ENCODE results near the gene TUFT1.
"Not testable (repeated sequence)": the region's sequence is repeated elsewhere in the genome, so short reads cannot be mapped to it uniquely, and the experiment has no call there.

Gene TUFT1

DNA sequence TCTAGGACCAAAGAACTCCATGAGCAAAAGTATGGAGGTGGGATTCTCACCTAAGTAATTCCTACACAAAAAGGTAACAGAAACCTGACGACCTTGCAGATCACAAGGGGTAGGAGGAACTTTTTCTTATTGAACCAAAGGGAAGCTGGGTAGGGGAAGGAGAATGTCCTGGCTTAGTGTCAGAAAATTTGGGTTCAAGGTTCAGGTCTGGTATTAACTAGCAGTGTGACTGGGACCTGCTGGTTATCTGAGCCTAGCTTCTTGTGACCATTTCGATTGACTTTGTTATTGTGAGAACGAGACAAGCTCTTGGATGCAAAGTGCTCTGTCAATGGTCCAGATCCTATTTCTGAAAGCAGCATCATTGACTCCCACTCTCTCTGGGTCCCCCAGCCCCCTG is 66.7 kb downstream of the TUFT1 start:
- no peak for DNase-seq (ENCODE audit: low read depth, low spot score)
- no peak overlapping the region for H3K4me3 ChIP-seq (ENCODE audit: low read length)

DNA sequence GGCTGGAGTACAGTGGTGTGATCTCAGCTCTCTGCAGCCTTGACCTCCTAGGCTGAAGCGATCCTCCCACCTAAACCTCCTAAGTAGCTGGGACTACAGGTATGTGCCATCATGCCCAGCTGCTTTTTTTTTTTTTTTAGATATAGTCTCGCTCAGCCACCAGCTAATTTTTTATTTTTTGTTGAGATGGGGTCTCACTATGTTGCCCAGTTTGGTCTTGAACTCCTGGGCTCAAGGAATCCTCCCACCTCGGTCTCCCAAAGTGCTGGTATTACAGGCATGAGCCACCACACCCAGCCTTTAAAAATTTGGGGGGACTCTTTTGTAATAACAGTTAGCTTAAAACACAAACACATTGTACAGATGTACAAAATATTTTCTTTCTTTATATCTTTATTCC is 70.0 kb downstream of the TUFT1 start:
- DNase-seq (ENCODE audit: low read depth, low spot score) = no peak
- no peak overlapping the region for H3K4me3 ChIP-seq (ENCODE audit: low read length)

DNA sequence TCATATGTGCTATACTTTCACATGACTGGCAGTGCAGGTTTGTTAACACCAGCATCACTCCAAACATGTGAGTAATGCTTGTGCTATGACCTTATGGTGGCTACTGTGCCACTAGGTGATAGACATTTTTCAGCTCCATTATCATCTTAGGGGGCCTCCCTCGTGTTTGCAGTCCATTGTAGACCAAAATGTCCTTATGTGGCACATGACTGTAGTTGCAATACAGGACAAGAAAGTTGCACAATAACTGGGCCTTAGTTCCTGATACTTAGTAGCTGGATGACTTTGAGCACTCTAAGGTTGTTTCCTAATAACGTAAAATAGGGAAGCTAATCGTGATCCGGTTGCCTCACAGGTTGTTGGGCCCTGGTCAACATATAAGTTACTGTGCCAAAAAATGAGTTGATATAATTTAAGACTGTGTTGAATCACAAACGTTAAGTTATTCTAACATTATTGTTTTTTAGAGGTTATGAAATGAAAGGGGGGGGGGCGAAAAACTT is 71.2 kb downstream of the TUFT1 start:
- no peak for DNase-seq (ENCODE audit: low read depth, low spot score)
- peak overlapping the region; percentile 58 for H3K4me3 ChIP-seq (ENCODE audit: low read length)

DNA sequence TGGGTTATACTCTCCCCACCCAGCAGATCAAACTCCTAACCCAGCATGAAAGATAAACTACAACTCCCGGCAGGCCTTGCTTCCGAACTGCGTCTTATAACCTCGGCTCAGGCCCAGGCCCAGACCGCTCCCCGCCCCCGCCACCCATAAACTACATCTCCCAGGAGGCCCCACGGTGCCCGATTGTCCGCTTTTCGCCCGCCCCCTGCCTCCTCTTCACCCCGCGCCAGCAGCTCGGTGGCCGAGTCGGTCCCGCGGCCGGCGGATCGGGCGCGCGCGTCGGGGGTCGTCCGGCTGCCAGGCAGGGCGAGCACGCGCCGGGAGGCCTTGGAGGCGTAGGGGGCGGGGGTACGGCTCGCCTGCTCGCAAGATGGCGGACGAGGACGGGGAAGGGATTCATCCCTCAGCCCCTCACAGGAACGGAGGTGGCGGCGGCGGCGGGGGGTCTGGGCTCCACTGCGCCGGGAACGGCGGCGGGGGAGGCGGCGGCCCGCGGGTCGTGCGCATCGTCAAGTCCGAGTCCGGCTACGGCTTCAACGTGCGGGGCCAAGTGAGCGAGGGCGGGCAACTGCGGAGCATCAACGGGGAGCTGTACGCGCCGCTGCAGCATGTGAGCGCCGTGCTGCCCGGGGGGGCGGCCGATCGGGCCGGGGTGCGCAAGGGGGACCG is 71.9 kb downstream of the TUFT1 start, which contains the start of gene SNX27:
Gene SNX27 (plus strand): TSS at position 219 of the 669 bp plus-strand sequence. CDS start 152 bp downstream, at position 371.
- peak; percentile 87 for DNase-seq (ENCODE audit: low read depth, low spot score)
- peak within 1 kb of the TSS; percentile 58 for H3K4me3 ChIP-seq (ENCODE audit: low read length)

DNA sequence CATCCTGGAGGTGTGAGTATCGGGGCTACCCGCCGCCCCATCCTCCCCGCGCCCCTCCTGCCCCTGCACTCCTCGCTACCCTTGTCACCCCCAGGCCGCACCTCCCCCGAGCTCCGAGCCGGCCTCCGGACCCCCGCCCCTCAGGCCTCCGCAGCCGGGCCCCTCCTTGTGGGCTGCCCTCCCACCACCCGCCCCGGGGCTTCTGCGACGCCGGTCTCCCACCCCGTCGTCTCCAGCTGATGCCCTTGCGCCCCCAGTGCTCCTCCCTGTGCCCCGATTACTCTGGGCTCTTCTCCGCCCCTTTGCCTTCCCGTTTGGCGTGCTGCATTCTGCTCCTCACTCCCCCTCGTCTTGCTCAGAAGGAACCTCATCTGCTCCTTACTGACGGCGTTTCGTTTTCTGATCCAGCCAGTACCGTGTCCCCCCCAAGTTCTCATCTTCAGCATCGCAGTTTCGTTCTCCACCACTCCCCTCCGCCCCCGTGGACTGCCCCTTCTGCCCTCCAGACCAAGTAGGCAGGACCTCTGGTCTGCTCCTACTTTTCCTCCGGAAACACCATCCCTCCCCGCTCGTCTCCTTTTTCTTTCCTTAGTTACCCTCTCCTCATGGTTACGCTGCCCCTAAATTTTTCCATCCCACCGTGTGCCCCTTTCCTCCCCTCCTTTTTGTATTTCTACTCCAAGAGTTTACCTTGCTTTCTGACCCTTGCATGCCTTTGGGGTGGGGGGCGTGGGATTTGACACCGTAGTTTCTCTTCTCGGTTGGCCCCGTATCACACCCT is 72.6 kb downstream of the TUFT1 start:
- peak overlapping the region; percentile 58 for H3K4me3 ChIP-seq (ENCODE audit: low read length)
- DNase-seq (ENCODE audit: low read depth, low spot score) = no peak

DNA sequence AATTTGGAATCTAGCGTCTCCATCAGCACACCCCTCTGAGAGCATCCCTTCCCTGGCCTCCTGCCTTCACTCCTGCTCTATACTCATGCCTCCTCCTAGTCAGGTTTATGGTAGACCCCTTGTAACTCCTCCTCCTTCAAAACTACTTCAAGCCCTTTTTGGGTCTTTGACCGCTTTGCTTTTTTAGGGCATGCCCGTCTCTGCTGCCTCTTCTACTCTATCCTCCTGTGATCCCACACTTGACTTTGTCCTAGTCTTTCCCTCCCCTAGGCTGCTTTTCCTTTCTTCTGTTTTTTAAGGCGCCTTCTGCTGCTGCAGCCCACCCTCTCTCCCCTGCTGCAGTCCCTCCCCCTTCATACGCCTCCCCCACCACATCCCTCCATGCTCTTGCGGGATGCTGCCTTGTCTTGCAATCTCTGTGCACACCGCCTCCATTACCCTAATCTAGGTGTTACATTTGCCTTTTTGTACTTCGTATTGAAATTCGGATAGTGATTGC is 73.2 kb downstream of the TUFT1 start:
- no peak for DNase-seq (ENCODE audit: low read depth, low spot score)
- peak overlapping the region; percentile 58 for H3K4me3 ChIP-seq (ENCODE audit: low read length)

DNA sequence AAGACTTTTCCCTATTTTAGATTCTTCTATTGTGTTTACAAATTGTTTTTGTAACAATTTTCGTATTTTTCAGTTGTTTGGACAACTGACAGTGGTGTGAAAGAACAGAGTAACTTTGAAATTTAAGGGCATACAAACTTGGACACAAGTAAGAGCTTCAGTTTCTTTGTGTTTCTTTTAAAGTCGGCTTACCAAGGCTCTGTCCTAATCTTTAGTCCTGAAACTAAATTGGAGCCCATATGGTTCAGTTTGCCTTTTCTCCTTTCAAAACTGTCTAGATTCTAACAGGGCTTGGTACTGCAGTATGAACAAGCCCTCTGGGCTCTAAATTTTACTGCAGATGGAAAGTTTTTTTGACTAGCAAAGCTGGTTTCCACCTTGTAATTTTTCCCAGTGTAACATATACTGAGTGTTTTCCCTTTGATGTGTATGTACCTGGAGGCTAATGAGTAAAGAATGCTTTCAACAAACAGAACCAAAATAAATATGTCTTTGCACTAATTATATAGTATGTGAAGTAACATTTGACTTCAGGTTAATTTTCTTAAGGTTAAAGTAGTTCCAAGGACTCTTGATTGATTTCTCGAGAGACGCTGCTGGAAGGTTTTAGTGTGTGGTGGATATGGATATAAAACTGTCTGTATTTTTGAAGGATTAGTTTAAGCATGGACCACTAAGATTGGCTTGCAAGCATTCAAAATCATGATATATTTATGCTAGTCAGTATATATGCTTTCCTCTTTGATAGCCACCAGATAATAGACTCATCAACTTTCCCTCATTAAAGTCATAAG is 75.8 kb downstream of the TUFT1 start:
- H3K4me3 ChIP-seq (ENCODE audit: low read length) = no peak overlapping the region
- DNase-seq (ENCODE audit: low read depth, low spot score) = no peak

DNA sequence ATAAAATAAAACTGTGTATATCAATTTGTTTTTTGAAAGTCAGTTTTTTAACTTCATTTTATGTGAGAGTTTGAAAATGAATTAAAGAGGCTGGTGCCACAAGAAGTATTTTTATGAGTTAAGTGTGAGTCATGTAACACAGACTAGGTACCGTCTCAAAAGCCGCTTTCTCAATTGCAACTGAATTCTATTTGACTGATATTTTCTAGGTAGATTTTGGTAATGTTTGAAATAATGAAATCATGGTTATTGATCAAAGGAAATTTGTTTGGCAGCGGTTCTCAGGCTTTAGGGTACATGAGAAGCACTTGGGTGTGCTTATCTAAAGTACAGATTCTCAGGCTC is 76.4 kb downstream of the TUFT1 start:
- H3K4me3 ChIP-seq (ENCODE audit: low read length) = no peak overlapping the region
- DNase-seq (ENCODE audit: low read depth, low spot score) = no peak

DNA sequence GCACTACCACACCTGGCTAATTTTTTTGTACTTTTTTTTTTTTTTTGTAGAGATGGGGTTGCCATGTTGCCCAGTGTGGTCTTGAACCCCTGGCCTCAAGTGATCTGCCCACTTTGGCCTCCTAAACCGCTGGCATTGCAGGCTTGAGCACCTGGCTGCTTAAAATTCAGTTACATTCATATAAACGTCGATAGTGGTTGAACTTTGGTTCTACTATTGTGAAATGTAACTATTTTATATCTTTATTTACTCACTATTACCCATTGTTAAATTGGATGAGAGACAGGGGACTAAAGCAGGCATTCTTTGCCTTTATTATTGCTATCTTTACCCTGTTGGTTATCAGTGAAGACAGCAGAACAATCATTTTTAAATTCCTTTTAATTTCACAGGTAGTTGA is 77.9 kb downstream of the TUFT1 start:
- H3K4me3 ChIP-seq (ENCODE audit: low read length) = no peak overlapping the region
- DNase-seq (ENCODE audit: low read depth, low spot score) = no peak

DNA sequence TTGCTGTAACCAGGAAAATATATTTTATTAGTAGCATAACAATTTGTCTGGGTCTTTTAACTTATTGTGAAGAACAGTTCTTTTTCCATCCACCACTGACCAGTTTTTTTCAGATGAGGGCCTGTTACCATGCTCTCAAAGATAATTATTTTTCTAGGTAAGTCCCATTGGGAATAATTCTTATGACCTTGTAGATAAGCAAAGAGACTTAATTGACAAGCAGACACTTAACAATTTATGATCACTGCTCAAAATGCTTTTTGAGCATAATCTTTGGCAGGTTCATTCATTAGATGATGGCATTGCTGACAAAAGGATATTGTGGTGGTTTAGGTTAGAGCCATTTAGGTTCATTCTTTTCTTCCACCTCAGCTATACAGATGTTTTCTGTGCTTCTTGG is 78.4 kb downstream of the TUFT1 start:
- H3K4me3 ChIP-seq (ENCODE audit: low read length) = no peak overlapping the region
- no peak for DNase-seq (ENCODE audit: low read depth, low spot score)

DNA sequence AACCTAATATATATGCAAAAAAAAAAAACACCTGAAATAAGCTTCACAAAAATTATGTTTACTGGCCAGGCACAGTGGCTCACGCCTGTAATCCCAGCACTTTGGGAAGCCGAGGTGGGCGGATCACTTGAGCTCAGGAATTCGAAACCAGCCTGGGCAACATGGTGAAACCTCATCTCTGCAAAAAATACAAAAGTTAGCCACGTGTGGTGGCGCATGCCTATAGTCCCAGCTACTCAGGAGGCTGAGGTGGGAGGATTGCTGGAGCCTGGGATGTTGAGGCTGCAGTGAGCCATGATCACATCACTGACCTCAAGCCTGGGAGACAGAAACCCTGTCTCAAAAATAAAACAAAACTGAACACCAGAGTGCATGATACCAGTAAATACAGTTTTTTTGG is 78.9 kb downstream of the TUFT1 start:
- not testable (repeated sequence) for H3K4me3 ChIP-seq (ENCODE audit: low read length)

DNA sequence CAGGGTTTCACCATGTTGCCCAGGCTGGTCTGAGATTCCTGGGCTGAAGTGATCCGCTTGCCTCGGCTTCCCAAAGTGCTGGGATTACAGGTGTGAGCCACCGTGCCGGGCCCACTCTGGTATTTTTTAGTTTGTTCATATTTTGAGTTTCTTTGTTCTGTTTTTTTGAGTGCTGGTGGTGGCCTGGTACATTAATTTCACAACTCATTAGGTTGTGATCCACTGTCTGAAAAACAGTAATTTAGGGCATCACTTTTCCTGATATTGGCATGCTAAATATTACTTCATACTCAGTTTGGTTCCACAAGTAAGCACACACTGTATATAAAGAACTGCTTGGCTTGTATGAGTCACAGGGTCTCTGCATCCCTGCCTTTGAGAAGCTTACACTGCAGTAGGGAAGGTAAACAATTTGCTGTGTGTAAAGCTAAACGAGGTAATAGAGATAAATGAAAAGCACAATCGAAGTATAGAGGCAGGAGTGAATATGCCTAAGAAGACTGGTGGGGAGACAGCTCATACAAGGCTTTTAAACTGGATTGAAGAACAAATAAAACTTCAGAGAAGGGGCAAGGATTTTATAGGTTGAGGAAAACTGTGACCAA is 79.5 kb downstream of the TUFT1 start:
- DNase-seq (ENCODE audit: low read depth, low spot score) = no peak
- H3K4me3 ChIP-seq (ENCODE audit: low read length) = no peak overlapping the region

More for the DNA sequence above, 78.9 kb downstream of the TUFT1 start:
- DNase-seq (ENCODE audit: low read depth, low spot score) = not testable (repeated sequence)

DNA sequence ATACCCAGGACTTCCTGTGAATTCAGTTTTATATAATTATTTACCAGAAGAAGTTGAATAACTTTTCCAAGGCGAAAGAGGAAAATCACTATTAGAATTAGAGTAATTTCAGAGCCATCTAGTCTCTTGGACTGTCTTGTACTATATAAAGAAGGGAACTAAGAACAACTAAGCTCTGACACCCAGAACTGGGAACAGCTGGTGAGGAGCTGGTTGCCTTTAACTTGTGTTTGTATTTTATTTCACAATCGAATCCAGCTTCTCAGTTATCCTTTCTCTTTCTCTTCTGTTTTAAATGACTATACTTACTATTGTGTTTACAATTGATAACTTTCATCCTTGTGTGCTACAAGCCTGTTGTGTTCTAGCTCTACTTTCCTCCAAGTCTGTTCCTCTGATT is 80.2 kb downstream of the TUFT1 start:
- no peak overlapping the region for H3K4me3 ChIP-seq (ENCODE audit: low read length)
- no peak for DNase-seq (ENCODE audit: low read depth, low spot score)

DNA sequence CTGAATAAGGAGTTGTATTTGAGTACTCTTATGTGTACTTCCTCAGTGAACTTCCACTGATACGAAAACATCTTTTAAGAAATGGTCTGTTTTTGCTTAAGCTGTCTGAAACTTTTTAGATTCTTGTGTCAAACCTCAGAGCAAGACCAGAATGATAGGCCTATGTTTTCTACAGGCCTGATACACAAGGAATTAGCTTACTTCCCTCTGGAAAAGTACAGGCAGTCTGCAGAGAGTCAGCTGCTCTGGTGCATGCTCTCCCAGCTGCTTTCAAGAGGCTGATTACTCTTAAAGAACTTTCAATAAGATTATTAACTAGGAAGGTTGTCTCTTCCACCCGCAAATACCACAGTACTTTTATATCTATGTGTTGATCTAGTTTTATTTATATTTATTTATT is 81.2 kb downstream of the TUFT1 start:
- H3K4me3 ChIP-seq (ENCODE audit: low read length) = no peak overlapping the region
- DNase-seq (ENCODE audit: low read depth, low spot score) = no peak

DNA sequence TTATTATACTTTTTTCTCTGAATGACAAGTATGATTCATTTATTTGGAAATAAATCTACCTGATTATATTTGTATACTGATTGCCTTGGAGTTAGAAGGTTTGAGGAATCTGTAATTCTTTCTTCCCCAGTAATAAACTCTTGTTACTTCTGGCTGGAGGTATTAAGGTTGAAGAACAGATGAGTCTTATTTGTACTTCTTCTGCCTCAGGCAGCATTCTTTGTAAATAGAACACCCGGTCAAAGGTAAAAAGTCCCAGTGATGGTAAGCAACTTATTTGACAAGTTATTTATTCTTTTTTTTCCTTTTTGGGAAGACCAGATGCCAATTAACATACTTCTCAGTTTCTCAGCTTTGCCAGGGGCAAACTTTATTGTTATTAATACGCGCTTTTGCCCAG is 84.7 kb downstream of the TUFT1 start:
- no peak overlapping the region for H3K4me3 ChIP-seq (ENCODE audit: low read length)
- no peak for DNase-seq (ENCODE audit: low read depth, low spot score)

DNA sequence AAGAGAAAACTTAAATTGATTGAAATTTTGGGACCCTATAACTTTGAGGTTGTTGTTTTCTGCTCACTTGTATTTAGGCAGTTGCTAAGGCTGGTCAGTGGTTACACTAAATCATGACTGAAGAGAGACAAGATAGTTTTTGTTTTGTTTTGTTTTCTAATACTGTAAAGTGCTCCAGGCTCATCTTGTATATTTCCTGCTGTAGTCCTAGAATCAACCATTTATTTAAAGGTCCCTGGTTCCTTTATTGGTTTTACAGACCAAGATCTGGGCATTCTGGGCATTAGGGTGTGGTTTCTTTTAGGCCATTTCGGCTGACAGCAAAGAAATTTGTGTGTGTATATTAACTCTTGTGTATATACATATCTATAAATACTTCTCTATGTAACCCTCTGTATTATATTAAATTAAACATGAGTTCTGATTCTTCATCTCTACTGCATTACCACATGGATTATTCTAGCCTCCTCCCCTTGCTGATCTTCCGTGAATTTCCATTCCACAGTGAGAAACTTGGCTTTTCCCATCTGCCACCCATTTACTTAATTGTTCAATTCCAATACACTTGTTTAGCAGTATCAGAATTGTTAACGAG is 86.7 kb downstream of the TUFT1 start:
- no peak overlapping the region for H3K4me3 ChIP-seq (ENCODE audit: low read length)
- no peak for DNase-seq (ENCODE audit: low read depth, low spot score)

DNA sequence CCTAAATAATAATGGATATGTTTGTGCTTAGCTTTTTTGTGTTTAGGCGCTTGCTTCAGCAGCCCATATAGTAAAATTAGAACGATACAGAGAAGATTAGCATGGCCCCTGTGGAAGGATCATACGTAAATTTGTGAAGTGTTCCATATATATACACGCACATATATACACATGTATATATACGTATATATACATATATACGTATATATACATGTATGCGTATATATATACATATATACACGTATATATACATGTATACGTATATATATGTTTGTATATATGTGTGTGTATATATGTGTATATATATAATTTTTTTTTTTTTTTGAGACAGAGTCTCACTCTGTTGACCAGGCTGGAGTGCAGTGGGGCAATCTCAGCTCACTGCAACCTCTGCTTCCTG is 89.2 kb downstream of the TUFT1 start:
- no peak overlapping the region for H3K4me3 ChIP-seq (ENCODE audit: low read length)
- no peak for DNase-seq (ENCODE audit: low read depth, low spot score)

Measured in Jurkat, Clone E6-1 (cell line).